Bronchial epithelial cell (primary cell): ENCODE measurements around the gene TATDN2. TPM values are rescaled to one million over a fixed set of nuclear protein-coding genes. Genes with fewer than 3 reads are reported as not detected.
A peak's percentile ranks its signal among the peaks of the same experiment; 100 is the strongest.

Experiments
- DNase-seq: peaks from one replicate; pipeline ENCODE4 v3.0.0-alpha.2; 2010; ENCODE audit warnings: low read depth
- FAIRE-seq: peaks from 2 replicates; lab custom pipeline; 2011; peaks lifted over from hg19 to GRCh38; lab: Jason Lieb, UNC
- H3K27me3 ChIP-seq: 2 replicates; pipeline ENCODE4 v1.5.1; 2011; ENCODE audit warnings: low read length; ENCODE audit not compliant: control insufficient read depth, insufficient read depth
- H3K36me3 ChIP-seq: 2 replicates; pipeline ENCODE4 v1.5.1; 2011; ENCODE audit warnings: low read length; ENCODE audit not compliant: control insufficient read depth, insufficient read depth
- H3K4me3 ChIP-seq: 2 replicates; pipeline ENCODE4 v1.5.1; 2011; ENCODE audit warnings: mild to moderate bottlenecking, low read depth, low read length, control low read depth
- CTCF ChIP-seq: IDR thresholded peaks from 2 replicates; pipeline ENCODE4 v1.5.1; 2011; ENCODE audit warnings: mild to moderate bottlenecking, moderate library complexity, low read length, control low read depth, inconsistent platforms; ENCODE audit not compliant: insufficient read depth, severe bottlenecking
- total RNA-seq: library from RNA; depleted of rRNA; stranded (reverse); fragments of >200 nt; gene quantifications from 2 replicates; pipeline ENCODE4 v1.2.1, GENCODE V29; 2014

The TATDN2 gene
- total RNA-seq, 1 donor from 2014 or later, result 7.9 TPM

DNA sequence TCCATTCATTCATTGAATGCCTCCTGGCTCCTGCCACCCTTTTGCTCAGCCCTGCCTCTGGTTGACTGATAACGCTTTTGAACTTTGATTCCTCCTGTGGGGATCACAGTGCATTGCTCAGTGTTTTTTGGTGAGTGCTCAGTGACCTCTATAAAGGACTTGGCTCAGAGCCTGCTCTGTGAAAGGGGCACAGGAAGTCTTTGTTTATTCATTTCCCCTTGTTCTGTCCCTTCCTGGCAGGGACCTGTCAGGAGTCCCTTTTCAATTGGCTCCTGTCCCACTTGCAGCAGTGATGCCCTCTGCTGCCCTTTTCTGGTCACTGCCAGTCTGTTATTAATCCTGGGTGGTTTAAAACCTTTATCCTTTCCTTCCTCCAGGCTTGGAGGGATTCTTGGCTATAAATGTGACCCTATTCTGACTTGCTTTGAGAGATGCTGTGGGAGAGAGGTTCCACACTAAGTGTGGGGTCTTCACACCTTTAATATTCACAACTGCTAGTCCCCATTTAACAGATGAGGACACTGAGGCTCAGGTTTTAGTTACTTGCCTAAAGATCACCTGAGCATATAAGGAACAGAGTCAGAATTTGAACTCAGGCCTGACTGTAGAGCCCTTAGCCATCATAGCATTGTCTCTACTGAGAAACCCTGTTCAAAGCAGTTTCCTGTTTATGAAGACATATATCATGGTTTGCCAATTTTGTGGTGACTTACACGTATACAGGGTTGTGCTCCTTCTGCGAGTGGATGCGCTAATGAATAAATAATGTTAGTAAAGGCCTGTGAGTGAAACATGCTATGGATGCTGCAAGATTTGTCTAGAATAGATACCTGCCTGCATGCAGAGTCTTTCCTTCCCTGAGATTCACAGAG is 23.2 kb upstream of the TATDN2 start:
- DNase-seq (peak; percentile 61), FAIRE-seq (no peak)
- no peak overlapping the region for H3K4me3 ChIP-seq
- H3K27me3 ChIP-seq, result no peaks in the 10 kb centered on the region
- no peaks in the 10 kb centered on the region for H3K36me3 ChIP-seq
- TF ChIP-seq CTCF, result peak; percentile 80

GRCh38 chr3:10226293-10226692 is 22.0 kb upstream of the TATDN2 start:
- FAIRE-seq, result no peak

GRCh38 chr3:10228248-10228950 is 19.9 kb upstream of the TATDN2 start:
- H3K27me3 ChIP-seq, result no peaks in the 10 kb centered on the region
- no peak overlapping the region for H3K4me3 ChIP-seq
- no peak for TF ChIP-seq CTCF
- no peaks in the 10 kb centered on the region for H3K36me3 ChIP-seq
- no peak for FAIRE-seq
- peak; percentile 52 for DNase-seq

More at GRCh38 chr3:10226293-10226692, 22.0 kb upstream of the TATDN2 start:
- no peak for DNase-seq
- Histone ChIP-seq H3K36me3 (no peaks in the 10 kb centered on the region), H3K27me3 (no peaks in the 10 kb centered on the region), H3K4me3 (no peak overlapping the region)
- TF ChIP-seq CTCF, result no peak

DNA sequence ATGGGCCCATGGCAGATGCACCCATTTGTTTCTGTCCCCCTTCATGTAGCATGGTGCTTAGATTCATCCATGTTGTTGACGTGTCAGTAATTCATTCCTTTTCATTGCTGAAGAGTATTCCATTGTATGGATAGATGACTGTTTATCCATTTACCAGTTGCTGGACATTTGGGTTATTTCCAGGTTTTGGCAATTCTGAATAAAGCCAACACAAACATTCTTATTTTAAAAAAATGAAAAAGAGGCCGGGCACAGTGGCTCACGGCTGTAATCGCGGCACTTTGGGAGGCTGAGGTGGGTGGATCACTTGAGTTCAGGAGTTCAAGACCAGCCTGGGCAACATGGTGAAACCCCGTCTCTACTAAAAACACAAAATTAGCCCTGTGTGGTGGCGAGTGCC is 18.7 kb upstream of the TATDN2 start:
- DNase-seq (no peak), FAIRE-seq (no peak)
- Histone ChIP-seq H3K36me3 (peaks cover under 1% of the 10 kb centered on the region), H3K4me3 (no peak overlapping the region), H3K27me3 (no peaks in the 10 kb centered on the region)
- no peak for TF ChIP-seq CTCF

DNA sequence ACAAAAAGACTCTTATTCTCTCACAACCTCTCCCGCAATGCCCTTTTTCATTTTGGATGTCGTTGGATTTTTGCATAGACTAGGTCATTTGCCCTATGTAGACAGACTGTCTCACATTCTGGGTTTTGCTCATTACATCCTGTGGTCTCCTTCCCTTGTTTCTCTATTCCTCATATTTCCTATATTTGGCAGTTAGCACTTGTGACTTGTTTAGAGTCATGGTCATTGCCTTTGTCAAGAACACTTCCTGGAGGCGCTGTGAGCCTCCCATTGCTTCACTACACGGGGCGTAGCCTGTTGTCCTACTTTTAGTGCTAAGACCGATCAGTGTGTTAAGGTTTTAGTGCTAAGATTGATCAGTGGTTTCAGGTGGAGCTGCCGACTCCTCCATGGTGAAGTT is 16.1 kb upstream of the TATDN2 start:
- peaks cover 1% of the 10 kb centered on the region for H3K36me3 ChIP-seq
- no peaks in the 10 kb centered on the region for H3K27me3 ChIP-seq
- no peak overlapping the region for H3K4me3 ChIP-seq
- DNase-seq (no peak), FAIRE-seq (no peak)
- TF ChIP-seq CTCF, result no peak
